HG03354 (cell line): ENCODE data around the gene SLC24A3.

Experiments used
- ATAC-seq: cut with Tn5 transposase; IDR thresholded peaks from one replicate; pipeline ENCODE4 v1.9.1; 2021; ENCODE audit warnings: mild to moderate bottlenecking; ENCODE audit not compliant: unreplicated experiment, poor library complexity, severe bottlenecking

SLC24A3 gene

GRCh38 chr20:19212469-19212815 is at the start of gene SLC24A3:
Gene SLC24A3 (plus strand): TSS chr20:19212642.
- peak; percentile 22 for ATAC-seq

GRCh38 chr20:19170148-19170547 is 42.3 kb upstream of the SLC24A3 start:
- no peak for ATAC-seq

- no peak for ATAC-seq
These were observed 39.8 kb upstream of the SLC24A3 start for GRCh38 chr20:19172637-19173036.

- ATAC-seq: no peak
These were observed 35.9 kb upstream of the SLC24A3 start for GRCh38 chr20:19176470-19177052.

- no peak for ATAC-seq
These were observed 30.9 kb upstream of the SLC24A3 start for GRCh38 chr20:19181552-19181951.

GRCh38 chr20:19185083-19185482 is 27.4 kb upstream of the SLC24A3 start:
- no peak for ATAC-seq

- no peak for ATAC-seq
These were observed 19.1 kb upstream of the SLC24A3 start for GRCh38 chr20:19193349-19193748.

- peak; percentile 73 for ATAC-seq
These were observed 6.5 kb upstream of the SLC24A3 start for GRCh38 chr20:19205981-19206396.

- ATAC-seq: no peak
These were observed 4.9 kb upstream of the SLC24A3 start for GRCh38 chr20:19207541-19207940.

GRCh38 chr20:19210391-19211155 is 1.9 kb upstream of the SLC24A3 start:
- ATAC-seq: no peak

- ATAC-seq: no peak
These were observed 1.2 kb upstream of the SLC24A3 start for GRCh38 chr20:19211252-19211651.

GRCh38 chr20:19211661-19212468 is 577 bp upstream of the SLC24A3 start:
- peak; percentile 11 for ATAC-seq

GRCh38 chr20:19212821-19213502 is 520 bp downstream of the SLC24A3 start:
- ATAC-seq: peak; percentile 81

- ATAC-seq: no peak
These were observed 1.6 kb downstream of the SLC24A3 start for GRCh38 chr20:19213946-19214490.

- ATAC-seq: no peak
These were observed 6.0 kb downstream of the SLC24A3 start for GRCh38 chr20:19218411-19218810.

- no peak for ATAC-seq
These were observed 10.1 kb downstream of the SLC24A3 start for GRCh38 chr20:19222520-19223040.

- ATAC-seq: no peak
These were observed 11.2 kb downstream of the SLC24A3 start for GRCh38 chr20:19223640-19224039.

- no peak for ATAC-seq
These were observed 19.1 kb downstream of the SLC24A3 start for GRCh38 chr20:19231359-19232035.
